ENCODE measurements around the gene RNF213.

RNF213 gene

GRCh38 chr17:80432350-80432955 lies 171.8 kb downstream of the RNF213 start:
- Mint-ChIP-seq H3K9me3 (no peaks in the 10 kb centered on the region), H3K27ac (no peak overlapping the region), H3K4me3 (no peak overlapping the region), H3K27me3 (no peaks in the 10 kb centered on the region), H3K4me1 (ENCODE audit: low read depth in 2 of 2) (peaks cover 0 to 1% of the 10 kb centered on the region in 2 donors), H3K36me3 (ENCODE audit: insufficient read depth) (no peaks in the 10 kb centered on the region)
- ATAC-seq (replicated peaks) (no peak), DNase-seq (no peak)

- Mint-ChIP-seq H3K27ac (no peak overlapping the region), H3K27me3 (no peaks in the 10 kb centered on the region), H3K4me1 (ENCODE audit: low read depth in 2 of 2) (peaks cover 0 to 1% of the 10 kb centered on the region in 2 donors), H3K4me3 (no peak overlapping the region), H3K9me3 (no peaks in the 10 kb centered on the region), H3K36me3 (ENCODE audit: insufficient read depth) (no peaks in the 10 kb centered on the region)
- ATAC-seq (replicated peaks) (no peak), DNase-seq (no peak)
Measured at GRCh38 chr17:80432961-80433550, 172.4 kb downstream of the RNF213 start.

GRCh38 chr17:80433916-80434666 lies 173.4 kb downstream of the RNF213 start:
- ATAC-seq (replicated peaks) (no peak), DNase-seq (no peak)
- Mint-ChIP-seq H3K27me3 (no peaks in the 10 kb centered on the region), H3K4me1 (ENCODE audit: low read depth in 2 of 2) (peaks cover 0 to 1% of the 10 kb centered on the region in 2 donors), H3K4me3 (no peak overlapping the region), H3K9me3 (no peaks in the 10 kb centered on the region), H3K27ac (no peak overlapping the region), H3K36me3 (ENCODE audit: insufficient read depth) (no peaks in the 10 kb centered on the region)

GRCh38 chr17:80437532-80437931 lies 176.9 kb downstream of the RNF213 start:
- Mint-ChIP-seq H3K9me3 (no peaks in the 10 kb centered on the region), H3K4me1 (ENCODE audit: low read depth in 2 of 2) (peaks cover 0 to 2% of the 10 kb centered on the region in 2 donors), H3K4me3 (no peak overlapping the region), H3K27ac (no peak overlapping the region), H3K36me3 (ENCODE audit: insufficient read depth) (peaks cover 4% of the 10 kb centered on the region), H3K27me3 (peaks cover 13 to 33% of the 10 kb centered on the region in 2 donors)
- DNase-seq, result no peak
- no peak for ATAC-seq (replicated peaks)

- DNase-seq (no peak), ATAC-seq (replicated peaks) (no peak)
- Mint-ChIP-seq H3K27me3 (peaks cover 20 to 46% of the 10 kb centered on the region in 2 donors), H3K4me3 (no peak overlapping the region), H3K4me1 (ENCODE audit: low read depth in 2 of 2) (peaks cover 0 to 2% of the 10 kb centered on the region in 2 donors), H3K9me3 (no peaks in the 10 kb centered on the region), H3K27ac (no peak overlapping the region), H3K36me3 (ENCODE audit: insufficient read depth) (peaks cover 4% of the 10 kb centered on the region)
Measured at GRCh38 chr17:80438806-80439205, 178.2 kb downstream of the RNF213 start.

GRCh38 chr17:80439499-80439898 lies 178.8 kb downstream of the RNF213 start:
- ATAC-seq (replicated peaks) (no peak), DNase-seq (no peak)
- Mint-ChIP-seq H3K4me1 (ENCODE audit: low read depth in 2 of 2) (peaks cover 0 to 2% of the 10 kb centered on the region in 2 donors), H3K4me3 (no peak overlapping the region), H3K27ac (no peak overlapping the region), H3K9me3 (no peaks in the 10 kb centered on the region), H3K27me3 (peaks cover 20 to 48% of the 10 kb centered on the region in 2 donors), H3K36me3 (ENCODE audit: insufficient read depth) (peaks cover 4% of the 10 kb centered on the region)

- Mint-ChIP-seq H3K4me3 (no peak overlapping the region), H3K4me1 (ENCODE audit: low read depth in 2 of 2) (peaks cover 0 to 2% of the 10 kb centered on the region in 2 donors), H3K27me3 (peaks cover 20 to 51% of the 10 kb centered on the region in 2 donors), H3K27ac (no peak overlapping the region), H3K9me3 (no peaks in the 10 kb centered on the region), H3K36me3 (ENCODE audit: insufficient read depth) (peaks cover 4% of the 10 kb centered on the region)
- peak; percentile 43 to 56 (median 51) for DNase-seq
- ATAC-seq (replicated peaks), result peak; percentile 58
Measured at GRCh38 chr17:80441133-80441578, 180.5 kb downstream of the RNF213 start.

- Mint-ChIP-seq H3K36me3 (ENCODE audit: insufficient read depth) (peaks cover 4% of the 10 kb centered on the region), H3K9me3 (no peaks in the 10 kb centered on the region), H3K4me3 (no peak overlapping the region), H3K4me1 (ENCODE audit: low read depth in 2 of 2) (peaks cover 0 to 2% of the 10 kb centered on the region in 2 donors), H3K27ac (no peak overlapping the region), H3K27me3 (peaks cover 21 to 57% of the 10 kb centered on the region in 2 donors)
- DNase-seq, result no peak
- ATAC-seq (replicated peaks), result no peak
Measured at GRCh38 chr17:80441598-80442322, 181.1 kb downstream of the RNF213 start.

- no peaks in the 10 kb centered on the region for H3K9me3 Mint-ChIP-seq
- H3K36me3 Mint-ChIP-seq (ENCODE audit: insufficient read depth), result peaks cover 4% of the 10 kb centered on the region
- peaks cover 24 to 62% of the 10 kb centered on the region in 2 donors for H3K27me3 Mint-ChIP-seq
- ATAC-seq (replicated peaks) (no peak), DNase-seq (no peak)
- peaks cover 0 to 2% of the 10 kb centered on the region in 2 donors for H3K4me1 Mint-ChIP-seq (ENCODE audit: low read depth in 2 of 2)
- no peak overlapping the region for H3K4me3 Mint-ChIP-seq
- H3K27ac Mint-ChIP-seq, result no peak overlapping the region
Measured at GRCh38 chr17:80442323-80442659, 181.6 kb downstream of the RNF213 start.

- Mint-ChIP-seq H3K9me3 (no peaks in the 10 kb centered on the region), H3K27me3 (peaks cover 24 to 64% of the 10 kb centered on the region in 2 donors), H3K4me1 (ENCODE audit: low read depth in 2 of 2) (peaks cover 0 to 2% of the 10 kb centered on the region in 2 donors), H3K27ac (no peak overlapping the region), H3K4me3 (no peak overlapping the region), H3K36me3 (ENCODE audit: insufficient read depth) (peaks cover 4% of the 10 kb centered on the region)
- no peak for ATAC-seq (replicated peaks)
- no peak for DNase-seq
Measured at GRCh38 chr17:80442764-80443163, 182.1 kb downstream of the RNF213 start.

- no peak for DNase-seq
- Mint-ChIP-seq H3K27ac (no peak overlapping the region), H3K9me3 (no peaks in the 10 kb centered on the region), H3K27me3 (peaks cover 29 to 72% of the 10 kb centered on the region in 2 donors), H3K36me3 (ENCODE audit: insufficient read depth) (peaks cover 4% of the 10 kb centered on the region), H3K4me3 (no peak overlapping the region), H3K4me1 (ENCODE audit: low read depth in 2 of 2) (peaks cover 0 to 2% of the 10 kb centered on the region in 2 donors)
- no peak for ATAC-seq (replicated peaks)
Measured at GRCh38 chr17:80443498-80443897, 182.8 kb downstream of the RNF213 start.

GRCh38 chr17:80443916-80444643 lies 183.4 kb downstream of the RNF213 start:
- peaks cover 0 to 2% of the 10 kb centered on the region in 2 donors for H3K4me1 Mint-ChIP-seq (ENCODE audit: low read depth in 2 of 2)
- H3K36me3 Mint-ChIP-seq (ENCODE audit: insufficient read depth), result peaks cover 4% of the 10 kb centered on the region

GRCh38 chr17:80444644-80444979 lies 184.0 kb downstream of the RNF213 start:
- Mint-ChIP-seq H3K4me3 (no peak overlapping the region), H3K4me1 (ENCODE audit: low read depth in 2 of 2) (peaks cover 0 to 2% of the 10 kb centered on the region in 2 donors), H3K9me3 (no peaks in the 10 kb centered on the region), H3K36me3 (ENCODE audit: insufficient read depth) (peaks cover 7% of the 10 kb centered on the region), H3K27me3 (peaks cover 29 to 74% of the 10 kb centered on the region in 2 donors), H3K27ac (no peak overlapping the region)
- DNase-seq, result no peak
- no peak for ATAC-seq (replicated peaks)

More at GRCh38 chr17:80443916-80444643, 183.4 kb downstream of the RNF213 start:
- no peaks in the 10 kb centered on the region for H3K9me3 Mint-ChIP-seq
- DNase-seq (no peak), ATAC-seq (replicated peaks) (no peak)
- H3K27me3 Mint-ChIP-seq, result peaks cover 29 to 78% of the 10 kb centered on the region in 2 donors
- H3K4me3 Mint-ChIP-seq, result no peak overlapping the region
- no peak overlapping the region for H3K27ac Mint-ChIP-seq

Measured in effector memory CD8-positive, alpha-beta T cell (primary cell).